Activated B cell treated with CpG ODN at 0.5 μM for 24 hours (primary cell): ENCODE results near the gene MYLK. TPM values are rescaled to one million over a fixed set of nuclear protein-coding genes. Genes with fewer than 3 reads are reported as not detected.
"Not testable (repeated sequence)": the region's sequence is repeated elsewhere in the genome, so short reads cannot be mapped to it uniquely, and the experiment has no call there.

Experiments
- ATAC-seq: fragments of 200-7000 bp; cut with Tn5 transposase; one replicate; pipeline ENCODE4 v1.10.0; 2021; ENCODE audit warnings: low read depth, mild to moderate bottlenecking, moderate library complexity
- CTCF ChIA-PET: fragments of 350-600 bp; sonication (Branson Sonifier 250); formaldehyde crosslinking; loops from one replicate; lab custom pipeline; 2021; ENCODE audit warnings: antibody characterized with exemption; lab: Charles Lee
- POLR2A ChIA-PET: fragments of 350-600 bp; sonication (Branson Sonifier 250); formaldehyde crosslinking; loops from one replicate; lab custom pipeline; 2021; ENCODE audit warnings: antibody characterized with exemption; lab: Charles Lee
- DNase-seq: peaks from one replicate; pipeline ENCODE4 v3.0.0; 2022
- H3K27ac Mint-ChIP-seq: one replicate; pipeline ENCODE4 v1.8.0; 2020; ENCODE audit warnings: mixed read lengths
- H3K27me3 Mint-ChIP-seq: one replicate; pipeline ENCODE4 v1.8.0; 2021; ENCODE audit warnings: mixed read lengths
- H3K36me3 Mint-ChIP-seq: one replicate; pipeline ENCODE4 v1.8.0; 2021; ENCODE audit warnings: low read depth, mixed read lengths
- H3K4me1 Mint-ChIP-seq: one replicate; pipeline ENCODE4 v1.8.0; 2021; ENCODE audit warnings: mixed read lengths
- H3K4me3 Mint-ChIP-seq: one replicate; pipeline ENCODE4 v1.8.0; 2020; ENCODE audit warnings: mild to moderate bottlenecking, mixed read lengths
- H3K9me3 Mint-ChIP-seq: one replicate; pipeline ENCODE4 v1.8.0; 2020; ENCODE audit warnings: mixed read lengths
- intact Hi-C: fragments of 100-400 bp; cut with micrococcal nuclease; formaldehyde crosslinking; loops from one replicate; pipeline ENCODE4 v1.15.1; 2024
- total RNA-seq: library from RNA; stranded (reverse); gene quantifications from 2 replicates; pipeline ENCODE4 v1.2.3, GENCODE V29; 2022
- TF ChIP-seq, protein P1 (sequence below): fragments of 200-600 bp; IDR thresholded peaks from one replicate; pipeline ENCODE4 v1.8.0; 2022; ENCODE audit warnings: antibody characterized with exemption, mild to moderate bottlenecking

Gene MYLK
- total RNA-seq, 1 donor from 2014 or later, result not detected

- Mint-ChIP-seq H3K9me3 (no peaks in the 10 kb centered on the region), H3K27me3 (peaks cover 1% of the 10 kb centered on the region), H3K4me1 (no peaks in the 10 kb centered on the region), H3K4me3 (no peak overlapping the region), H3K36me3 (no peaks in the 10 kb centered on the region), H3K27ac (no peak overlapping the region)
- ChIA-PET POLR2A (no interaction called here), CTCF (no interaction called here)
- intact Hi-C loops, result no loop called here
- DNase-seq, result no peak
- no peak for ATAC-seq
- TF ChIP-seq, protein P1, sequence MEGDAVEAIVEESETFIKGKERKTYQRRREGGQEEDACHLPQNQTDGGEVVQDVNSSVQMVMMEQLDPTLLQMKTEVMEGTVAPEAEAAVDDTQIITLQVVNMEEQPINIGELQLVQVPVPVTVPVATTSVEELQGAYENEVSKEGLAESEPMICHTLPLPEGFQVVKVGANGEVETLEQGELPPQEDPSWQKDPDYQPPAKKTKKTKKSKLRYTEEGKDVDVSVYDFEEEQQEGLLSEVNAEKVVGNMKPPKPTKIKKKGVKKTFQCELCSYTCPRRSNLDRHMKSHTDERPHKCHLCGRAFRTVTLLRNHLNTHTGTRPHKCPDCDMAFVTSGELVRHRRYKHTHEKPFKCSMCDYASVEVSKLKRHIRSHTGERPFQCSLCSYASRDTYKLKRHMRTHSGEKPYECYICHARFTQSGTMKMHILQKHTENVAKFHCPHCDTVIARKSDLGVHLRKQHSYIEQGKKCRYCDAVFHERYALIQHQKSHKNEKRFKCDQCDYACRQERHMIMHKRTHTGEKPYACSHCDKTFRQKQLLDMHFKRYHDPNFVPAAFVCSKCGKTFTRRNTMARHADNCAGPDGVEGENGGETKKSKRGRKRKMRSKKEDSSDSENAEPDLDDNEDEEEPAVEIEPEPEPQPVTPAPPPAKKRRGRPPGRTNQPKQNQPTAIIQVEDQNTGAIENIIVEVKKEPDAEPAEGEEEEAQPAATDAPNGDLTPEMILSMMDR, result no peak
Measured at GRCh38 chr3:123739754-123740153, 144.4 kb downstream of the MYLK start.

- peaks cover 5% of the 10 kb centered on the region for H3K27me3 Mint-ChIP-seq
- TF ChIP-seq, protein P1, result no peak
- DNase-seq (no peak), ATAC-seq (no peak)
- H3K27ac Mint-ChIP-seq, result no peak overlapping the region
- intact Hi-C loops, result no loop called here
- POLR2A ChIA-PET, result no interaction called here
- H3K9me3 Mint-ChIP-seq, result no peaks in the 10 kb centered on the region
- H3K4me1 Mint-ChIP-seq, result no peaks in the 10 kb centered on the region
- CTCF ChIA-PET, result no interaction called here
- no peak overlapping the region for H3K4me3 Mint-ChIP-seq
- no peaks in the 10 kb centered on the region for H3K36me3 Mint-ChIP-seq
Measured at GRCh38 chr3:123739106-123739505, 145.0 kb downstream of the MYLK start.

DNA sequence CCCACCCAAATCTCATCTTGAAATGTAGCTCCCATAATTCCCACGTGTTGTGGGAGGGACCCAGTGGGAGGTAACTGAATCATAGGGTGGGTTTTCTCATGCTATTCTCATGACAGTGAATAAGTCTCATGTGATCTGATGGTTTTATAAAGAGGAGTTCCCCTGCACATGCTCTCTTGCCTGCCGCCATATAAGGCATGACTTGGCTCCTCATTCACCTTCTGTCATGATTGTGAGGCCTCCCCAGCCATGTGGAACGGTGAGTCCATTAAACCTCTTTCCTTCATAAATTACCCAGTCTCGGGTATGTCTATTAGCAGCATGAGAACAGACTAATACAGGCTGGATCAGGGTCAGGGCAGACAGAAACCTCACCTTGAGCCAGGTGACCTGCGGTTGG lies 145.6 kb downstream of the MYLK start:
- intact Hi-C loops, POLR2A ChIA-PET, H3K27me3 Mint-ChIP-seq, H3K4me3 Mint-ChIP-seq, DNase-seq, H3K36me3 Mint-ChIP-seq, CTCF ChIA-PET, H3K4me1 Mint-ChIP-seq, ATAC-seq, H3K9me3 Mint-ChIP-seq, H3K27ac Mint-ChIP-seq: not testable (repeated sequence)

DNA sequence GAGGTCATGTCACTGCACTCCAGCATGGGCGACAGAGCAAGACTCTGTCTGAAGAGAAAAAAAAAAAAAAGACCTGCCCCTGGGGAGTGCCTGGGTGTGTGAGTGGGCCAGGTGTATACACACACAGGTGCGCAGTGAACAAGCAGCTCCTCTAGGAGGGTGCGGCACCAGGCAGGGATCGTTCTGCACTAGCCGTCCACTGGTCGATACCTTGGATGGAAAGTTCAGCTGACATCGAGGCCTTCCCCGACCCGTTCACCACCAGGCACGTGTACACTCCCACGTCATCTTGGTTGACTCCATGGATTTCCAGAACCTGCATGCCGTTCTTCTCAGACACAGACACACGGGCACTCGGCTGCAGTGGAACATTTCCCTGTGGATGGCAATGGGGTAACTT lies 147.0 kb downstream of the MYLK start:
- no peak overlapping the region for H3K27ac Mint-ChIP-seq
- ChIA-PET POLR2A (no interaction called here), CTCF (no interaction called here)
- ATAC-seq, result no peak
- H3K36me3 Mint-ChIP-seq, result no peaks in the 10 kb centered on the region
- H3K4me3 Mint-ChIP-seq, result no peak overlapping the region
- TF ChIP-seq, protein P1, result no peak
- H3K4me1 Mint-ChIP-seq, result no peaks in the 10 kb centered on the region
- H3K27me3 Mint-ChIP-seq, result peaks cover 6% of the 10 kb centered on the region
- no peak for DNase-seq
- H3K9me3 Mint-ChIP-seq, result no peaks in the 10 kb centered on the region
- intact Hi-C loops, result no loop called here

GRCh38 chr3:123735456-123735855 lies 148.7 kb downstream of the MYLK start:
- H3K36me3 Mint-ChIP-seq, result no peaks in the 10 kb centered on the region
- no peaks in the 10 kb centered on the region for H3K9me3 Mint-ChIP-seq
- no peak for ATAC-seq
- no peaks in the 10 kb centered on the region for H3K4me1 Mint-ChIP-seq
- no peak overlapping the region for H3K4me3 Mint-ChIP-seq
- no peak for DNase-seq
- CTCF ChIA-PET, result no interaction called here
- intact Hi-C loops, result no loop called here
- peaks cover 6% of the 10 kb centered on the region for H3K27me3 Mint-ChIP-seq
- POLR2A ChIA-PET, result no interaction called here
- H3K27ac Mint-ChIP-seq, result no peak overlapping the region
- TF ChIP-seq, protein P1, result no peak

- ChIA-PET POLR2A (no interaction called here), CTCF (no interaction called here)
- intact Hi-C loops, result no loop called here
- Mint-ChIP-seq H3K36me3 (no peaks in the 10 kb centered on the region), H3K27ac (no peak overlapping the region), H3K4me1 (no peaks in the 10 kb centered on the region), H3K4me3 (no peak overlapping the region), H3K9me3 (no peaks in the 10 kb centered on the region), H3K27me3 (peaks cover 6% of the 10 kb centered on the region)
- TF ChIP-seq, protein P1, result no peak
- no peak for DNase-seq
- ATAC-seq, result no peak
Measured at GRCh38 chr3:123734527-123734902, 149.6 kb downstream of the MYLK start.
